HEK293T (cell line): ENCODE results near the gene FILIP1.

ENCODE experiments used
- CTCF ChIA-PET: fragments of 350-600 bp; formaldehyde crosslinking; extraction: SDS; loops from one replicate; lab custom pipeline; 2021; ENCODE audit warnings: antibody characterized with exemption, inconsistent platforms; lab: Yijun Ruan, JAX
- POLR2A ChIA-PET: fragments of 350-600 bp; formaldehyde crosslinking; extraction: SDS; loops from one replicate; lab custom pipeline; 2020; ENCODE audit warnings: antibody characterized with exemption, inconsistent platforms; lab: Yijun Ruan, JAX
- DNase-seq: peaks from one replicate; pipeline ENCODE4 v3.0.0; 2012; ENCODE audit warnings: mixed read lengths; ENCODE audit errors: extremely low spot score
- ARNT ChIP-seq: fragments of 450-650 bp; IDR thresholded peaks from 2 replicates; pipeline ENCODE4 v1.6.1; 2017; ENCODE audit warnings: mild to moderate bottlenecking
- BHLHE40 ChIP-seq: fragments of 450-650 bp; IDR thresholded peaks from 2 replicates; pipeline ENCODE4 v1.6.1; 2016; ENCODE audit warnings: mild to moderate bottlenecking, moderate library complexity, borderline replicate concordance
- CTBP1 ChIP-seq: fragments of 450-650 bp; IDR thresholded peaks from 2 replicates; pipeline ENCODE4 v1.6.1; 2016; ENCODE audit warnings: borderline replicate concordance
- ELF4 ChIP-seq: fragments of 450-650 bp; IDR thresholded peaks from 2 replicates; pipeline ENCODE4 v1.6.1; 2017; ENCODE audit warnings: antibody characterized with exemption
- FOXA1 ChIP-seq: fragments of 450-650 bp; IDR thresholded peaks from 2 replicates; pipeline ENCODE4 v1.6.1; 2016; ENCODE audit warnings: mild to moderate bottlenecking
- FOXK2 ChIP-seq: fragments of 450-650 bp; IDR thresholded peaks from 2 replicates; pipeline ENCODE4 v1.6.1; 2016; ENCODE audit warnings: mild to moderate bottlenecking
- FOXM1 ChIP-seq: fragments of 450-650 bp; IDR thresholded peaks from 2 replicates; pipeline ENCODE4 v1.6.1; 2017; ENCODE audit warnings: mild to moderate bottlenecking, borderline replicate concordance
- HDGF ChIP-seq: fragments of 450-650 bp; IDR thresholded peaks from 2 replicates; pipeline ENCODE4 v1.6.1; 2017; ENCODE audit warnings: antibody characterized with exemption, borderline replicate concordance
- L3MBTL2 ChIP-seq: fragments of 450-650 bp; conservative IDR thresholded peaks from 2 replicates; pipeline ENCODE4 v1.6.1; 2016; ENCODE audit warnings: mild to moderate bottlenecking
- LEF1 ChIP-seq: fragments of 450-650 bp; IDR thresholded peaks from 2 replicates; pipeline ENCODE4 v1.6.1; 2017; ENCODE audit warnings: mild to moderate bottlenecking, borderline replicate concordance
- NFRKB ChIP-seq: fragments of 450-650 bp; IDR thresholded peaks from 2 replicates; pipeline ENCODE4 v1.6.1; 2016; ENCODE audit warnings: mild to moderate bottlenecking, moderate library complexity
- SP1 ChIP-seq: fragments of 450-650 bp; IDR thresholded peaks from 2 replicates; pipeline ENCODE4 v1.6.1; 2017
- SUZ12 ChIP-seq: fragments of 450-650 bp; IDR thresholded peaks from 2 replicates; pipeline ENCODE4 v1.6.1; 2016; ENCODE audit warnings: mild to moderate bottlenecking
- TARDBP ChIP-seq: fragments of 450-650 bp; IDR thresholded peaks from 2 replicates; pipeline ENCODE4 v1.6.1; 2016
- ZNF384 ChIP-seq: fragments of 450-650 bp; IDR thresholded peaks from 2 replicates; pipeline ENCODE4 v1.6.1; 2016
- TF ChIP-seq, protein P1 (sequence below): fragments of 450-650 bp; IDR thresholded peaks from 2 replicates; pipeline ENCODE4 v1.6.1; 2016

Gene FILIP1

GRCh38 chr6:75493400-75494064, at the start of gene FILIP1:
Gene FILIP1, minus strand, starts transcription at chr6:75493800. Its CDS starts 78,828 bp downstream, at chr6:75414972.
- POLR2A ChIA-PET: interaction anchor here (0.7 to 1.4 kb wide), 3 partner anchors 108 to 250 kb away, joined by 3 read pairs; partner anchors contain the start of genes COX7A2 and SENP6
- no peak for TF ChIP-seq ELF4
- no peak for TF ChIP-seq HDGF
- TF ChIP-seq TARDBP: no peak
- no peak for TF ChIP-seq BHLHE40
- no peak for TF ChIP-seq SUZ12
- no peak for TF ChIP-seq FOXM1
- TF ChIP-seq ZNF384: no peak
- TF ChIP-seq L3MBTL2: no peak
- TF ChIP-seq NFRKB: no peak
- no peak for TF ChIP-seq FOXK2
- TF ChIP-seq, protein P1, sequence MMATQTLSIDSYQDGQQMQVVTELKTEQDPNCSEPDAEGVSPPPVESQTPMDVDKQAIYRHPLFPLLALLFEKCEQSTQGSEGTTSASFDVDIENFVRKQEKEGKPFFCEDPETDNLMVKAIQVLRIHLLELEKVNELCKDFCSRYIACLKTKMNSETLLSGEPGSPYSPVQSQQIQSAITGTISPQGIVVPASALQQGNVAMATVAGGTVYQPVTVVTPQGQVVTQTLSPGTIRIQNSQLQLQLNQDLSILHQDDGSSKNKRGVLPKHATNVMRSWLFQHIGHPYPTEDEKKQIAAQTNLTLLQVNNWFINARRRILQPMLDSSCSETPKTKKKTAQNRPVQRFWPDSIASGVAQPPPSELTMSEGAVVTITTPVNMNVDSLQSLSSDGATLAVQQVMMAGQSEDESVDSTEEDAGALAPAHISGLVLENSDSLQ: no peak
- no peak for TF ChIP-seq FOXA1
- TF ChIP-seq SP1: no peak
- TF ChIP-seq LEF1: no peak
- TF ChIP-seq ARNT: no peak
- no peak for TF ChIP-seq CTBP1
- peak; percentile 17 for DNase-seq
- CTCF ChIA-PET: interaction anchor here (0.7 to 1.3 kb wide), 4 partner anchors 10 to 111 kb away, joined by 3 to 4 read pairs (median 3); no protein-coding TSS in a partner anchor

DNA sequence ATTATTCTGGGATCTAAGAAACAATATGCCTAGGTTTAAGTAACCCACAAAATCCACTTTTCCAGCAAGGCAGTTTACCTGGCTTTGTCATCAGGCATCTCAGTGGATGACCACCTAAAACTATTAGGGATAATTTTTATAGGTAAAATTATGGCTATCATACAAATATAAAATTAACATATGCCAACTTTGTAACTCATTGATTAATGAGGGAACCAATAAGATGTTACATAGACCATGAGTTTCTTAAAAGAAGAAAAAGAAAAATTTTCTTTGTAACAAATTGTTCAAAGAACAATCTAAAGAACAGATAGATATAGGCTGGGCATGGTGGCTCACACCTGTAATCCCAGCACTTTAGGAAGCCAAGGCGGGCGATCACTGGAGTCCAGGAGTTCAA, 49.7 kb upstream of the FILIP1 start:
- CTCF ChIA-PET: no interaction called here
- POLR2A ChIA-PET: no interaction called here
- DNase-seq: no peak
- TF ChIP-seq LEF1 (no peak), CTBP1 (no peak), BHLHE40 (no peak), L3MBTL2 (no peak), FOXM1 (no peak), TARDBP (no peak), ZNF384 (no peak)
- TF ChIP-seq, protein P1: no peak

DNA sequence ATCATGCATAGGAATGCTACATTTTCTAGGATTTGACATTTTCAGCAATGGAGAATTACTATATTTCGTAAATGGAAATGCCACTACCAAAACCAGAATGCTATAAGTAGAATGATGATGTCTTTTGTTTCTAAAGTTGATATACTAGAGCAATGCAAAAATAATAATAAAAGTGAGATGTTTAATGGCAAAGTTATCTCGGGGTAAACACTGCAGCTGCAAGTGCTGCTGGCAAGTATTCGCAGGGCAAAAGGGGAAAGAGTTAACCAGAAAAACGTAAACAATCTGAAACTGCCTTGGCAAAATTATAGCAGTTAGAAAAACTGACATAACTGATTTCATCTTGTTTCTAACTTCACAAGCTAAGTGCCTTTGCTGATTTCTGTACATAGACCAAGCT, 45.5 kb upstream of the FILIP1 start:
- TF ChIP-seq LEF1: no peak
- ChIA-PET CTCF (interaction anchor here (1.5 kb wide), 1 partner anchor 14 kb away, joined by 3 read pairs; no protein-coding TSS in a partner anchor), POLR2A (no interaction called here)
- DNase-seq: no peak

DNA sequence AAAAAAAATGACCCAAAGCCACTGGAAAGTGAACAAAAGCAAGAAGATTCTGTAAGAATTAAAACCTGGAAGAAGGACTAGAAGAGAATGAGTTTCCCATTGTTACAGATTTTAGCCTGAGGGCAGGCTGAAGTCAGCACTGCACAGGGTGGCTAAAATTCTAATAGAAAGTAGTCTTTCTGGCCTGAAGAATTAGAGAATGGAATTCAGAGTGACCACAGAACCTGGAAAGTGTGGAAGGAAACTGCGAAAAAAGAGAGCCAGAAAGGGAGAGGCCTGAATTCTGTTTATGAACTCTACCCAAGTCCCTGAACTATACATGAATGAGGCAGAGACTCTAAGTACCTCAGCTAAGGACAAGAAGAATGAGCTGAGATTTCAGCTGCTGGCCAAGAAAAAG, 38.9 kb upstream of the FILIP1 start:
- ChIA-PET POLR2A (no interaction called here), CTCF (no interaction called here)
- TF ChIP-seq TARDBP: no peak
- no peak for TF ChIP-seq ELF4
- no peak for TF ChIP-seq L3MBTL2
- no peak for TF ChIP-seq FOXK2
- TF ChIP-seq BHLHE40: no peak
- TF ChIP-seq, protein P1: no peak
- TF ChIP-seq FOXM1: no peak
- TF ChIP-seq HDGF: no peak
- no peak for TF ChIP-seq SP1
- no peak for TF ChIP-seq CTBP1
- no peak for TF ChIP-seq ZNF384
- no peak for TF ChIP-seq ARNT
- TF ChIP-seq FOXA1: no peak
- no peak for TF ChIP-seq LEF1
- no peak for TF ChIP-seq SUZ12
- no peak for TF ChIP-seq NFRKB
- DNase-seq: no peak

DNA sequence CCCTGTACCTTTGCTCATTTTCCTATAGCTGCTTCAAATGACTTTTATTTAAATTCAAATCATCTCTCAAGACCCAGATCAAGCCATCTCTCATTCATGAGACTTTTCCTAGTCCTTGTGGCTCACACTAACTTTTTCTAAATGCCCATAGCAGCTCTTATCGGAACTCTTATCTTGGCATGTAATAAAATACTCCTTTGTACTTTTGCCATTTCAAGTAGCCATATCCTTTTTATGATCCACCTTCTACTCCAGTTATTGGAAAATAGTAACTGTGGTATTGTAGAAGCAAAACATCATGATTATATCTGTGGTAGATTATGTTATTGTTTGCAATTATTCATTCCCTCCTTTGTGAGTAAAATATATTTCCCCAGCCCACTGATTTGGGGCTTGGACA, 37.6 kb upstream of the FILIP1 start:
- POLR2A ChIA-PET: no interaction called here
- TF ChIP-seq FOXA1: no peak
- no peak for TF ChIP-seq BHLHE40
- no peak for TF ChIP-seq SP1
- no peak for TF ChIP-seq L3MBTL2
- no peak for TF ChIP-seq ZNF384
- no peak for TF ChIP-seq TARDBP
- DNase-seq: no peak
- CTCF ChIA-PET: no interaction called here

DNA sequence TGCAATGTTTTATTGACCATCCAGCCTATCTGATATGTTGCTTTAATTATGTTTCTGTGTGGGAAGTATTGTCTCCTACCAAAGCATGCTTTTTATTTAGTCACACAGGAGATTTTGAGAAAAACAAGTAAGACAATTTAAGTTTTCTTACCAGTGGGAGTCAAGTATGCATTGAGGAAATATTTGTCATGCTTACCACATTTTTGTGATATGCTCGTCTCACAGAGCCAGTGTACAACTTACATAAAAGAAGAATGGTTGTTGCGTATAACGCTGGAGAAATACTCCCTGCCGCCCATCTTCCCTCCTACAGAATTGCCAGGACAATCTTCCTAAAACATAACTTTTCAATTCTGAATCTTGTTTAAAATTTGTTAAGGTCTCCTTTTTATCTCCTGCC, 37.1 kb upstream of the FILIP1 start:
- DNase-seq: no peak
- ChIA-PET POLR2A (no interaction called here), CTCF (no interaction called here)
- TF ChIP-seq, protein P1: no peak
